ENCODE results near the gene STAG1.

- TF ChIP-seq TAF1 (IDR thresholded peaks at IDR 0.05; ENCODE audit: low read depth, low read length), result no peak
- no peak for TF ChIP-seq POLR2A (IDR thresholded peaks at IDR 0.05; ENCODE audit: low read depth, low read length)
- no peak for TF ChIP-seq POU2F2 (IDR thresholded peaks at IDR 0.05; ENCODE audit: low read depth, low read length)
These were observed 408.7 kb downstream of the STAG1 start for GRCh38 chr3:136343446-136343845.

Measured in GM12891 (cell line).